ENCODE data around the gene CCN6. TPM values are rescaled to one million over a fixed set of nuclear protein-coding genes. Genes with fewer than 3 reads are reported as not detected.

CCN6 gene
- total RNA-seq, 2 experiments from 2014 or later = 0.70 TPM; not detected in 1

Other genes starting within 250 kb of the CCN6 start
- gene FYN, start 180.7 kb upstream of the CCN6 start, total RNA-seq = 100 to 1,000 TPM; 353 to 365 TPM
- gene TUBE1, start 33.4 kb downstream of the CCN6 start, total RNA-seq = 10 to 100 TPM; 37.2 to 39.2 TPM
- 1 to 10 TPM; 6.7 to 7.3 TPM for gene FAM229B, start 33.5 kb downstream of the CCN6 start, total RNA-seq
- gene LAMA4, start 200.5 kb downstream of the CCN6 start, total RNA-seq = not detected